WERI-Rb-1 (cell line): ENCODE results near the gene OR2C3.
"Not testable (repeated sequence)": the region's sequence is repeated elsewhere in the genome, so short reads cannot be mapped to it uniquely, and the experiment has no call there.

Experiments
- DNase-seq: peaks from one replicate; pipeline ENCODE4 v3.0.0-alpha.2; 2020
- H3K27ac ChIP-seq: fragments of 250-450 bp; sonication (Bioruptor Pico); 2 replicates; pipeline ENCODE4 v1.5.1; 2020; ENCODE audit warnings: mild to moderate bottlenecking, moderate library complexity
- H3K27me3 ChIP-seq: fragments of 250-450 bp; sonication (Bioruptor Pico); 2 replicates; pipeline ENCODE4 v1.5.1; 2021; ENCODE audit warnings: mild to moderate bottlenecking, low read depth, moderate library complexity; ENCODE audit not compliant: insufficient read depth, severe bottlenecking
- H3K36me3 ChIP-seq: fragments of 250-450 bp; sonication (Bioruptor Pico); 2 replicates; pipeline ENCODE4 v1.5.1; 2020; ENCODE audit warnings: mild to moderate bottlenecking, moderate library complexity
- H3K4me3 ChIP-seq: 2 replicates; pipeline ENCODE4 v1.5.1; 2011; ENCODE audit warnings: low read depth, mild to moderate bottlenecking, control low read depth, low read length
- H3K9me3 ChIP-seq: fragments of 250-450 bp; sonication (Bioruptor Pico); 2 replicates; pipeline ENCODE4 v1.5.1; 2021; ENCODE audit warnings: mild to moderate bottlenecking, moderate library complexity; ENCODE audit not compliant: severe bottlenecking
- CTCF ChIP-seq: IDR thresholded peaks from 2 replicates; pipeline ENCODE4 v1.5.1; 2011; ENCODE audit warnings: low read depth, mild to moderate bottlenecking, control low read depth, inconsistent platforms, low read length

OR2C3 gene

DNA sequence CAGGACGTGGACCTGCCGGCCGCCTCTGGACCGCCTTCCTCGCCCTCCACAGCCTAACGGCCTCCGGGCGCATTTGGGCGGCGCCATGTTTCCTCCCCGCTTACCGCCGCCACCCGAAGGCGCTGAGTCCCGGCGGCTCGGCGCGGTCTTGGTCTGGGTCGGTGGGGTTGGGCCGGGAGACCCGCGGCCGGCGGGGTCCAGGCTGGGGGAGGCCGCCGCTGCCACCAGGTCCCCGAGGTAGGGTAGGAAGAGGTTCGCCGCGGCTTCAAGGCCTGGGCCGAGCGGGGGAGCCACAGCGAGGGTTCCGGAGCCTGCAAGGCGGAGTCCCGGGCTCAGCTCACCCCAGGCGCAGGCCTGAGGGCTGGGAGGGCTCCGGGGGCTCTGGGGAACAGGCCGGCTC, 5.5 kb downstream of the OR2C3 start:
- H3K27ac ChIP-seq = no peak overlapping the region
- H3K9me3 ChIP-seq = peaks cover 2% of the 10 kb centered on the region
- DNase-seq = no peak
- TF ChIP-seq CTCF = no peak
- H3K27me3 ChIP-seq = peaks cover 43% of the 10 kb centered on the region
- H3K4me3 ChIP-seq = no peak overlapping the region
- no peaks in the 10 kb centered on the region for H3K36me3 ChIP-seq

DNA sequence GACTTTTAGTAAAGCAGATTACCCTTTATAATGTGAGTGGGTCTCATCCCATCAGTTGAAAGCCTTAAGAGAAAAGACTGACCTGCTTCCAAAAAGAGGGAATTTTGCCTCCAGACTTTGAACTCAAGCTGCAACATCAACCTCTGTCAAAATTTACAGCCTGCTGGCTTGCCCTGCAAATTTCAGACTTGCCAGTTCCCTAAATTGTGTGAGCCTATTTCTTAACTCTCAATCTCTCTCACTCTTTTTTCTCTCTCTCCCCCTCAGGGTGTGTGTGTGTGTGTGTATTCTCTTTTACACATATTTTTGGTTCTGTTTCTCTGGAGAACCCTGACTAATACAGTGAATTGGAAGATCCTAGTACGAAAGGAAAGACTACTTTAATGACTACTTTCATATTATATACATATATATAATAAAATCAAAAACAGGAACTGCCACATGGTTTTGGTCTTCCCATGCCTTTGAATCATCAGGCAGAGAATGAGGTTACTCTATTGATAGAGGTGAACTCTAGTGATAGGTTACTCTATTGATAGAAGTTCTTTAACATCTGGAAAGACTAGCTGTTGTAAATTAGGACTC, 6.4 kb downstream of the OR2C3 start:
- Histone ChIP-seq H3K4me3 (no peak overlapping the region), H3K36me3 (no peaks in the 10 kb centered on the region), H3K27me3 (peaks cover 46% of the 10 kb centered on the region), H3K9me3 (peaks cover 2% of the 10 kb centered on the region), H3K27ac (no peak overlapping the region)
- TF ChIP-seq CTCF = no peak
- DNase-seq = no peak

GRCh38 chr1:247528812-247529474, 7.3 kb downstream of the OR2C3 start:
- Histone ChIP-seq H3K9me3 (peaks cover 2% of the 10 kb centered on the region), H3K36me3 (no peaks in the 10 kb centered on the region), H3K27ac (no peak overlapping the region), H3K4me3 (no peak overlapping the region), H3K27me3 (peaks cover 54% of the 10 kb centered on the region)
- no peak for TF ChIP-seq CTCF
- DNase-seq = no peak

DNA sequence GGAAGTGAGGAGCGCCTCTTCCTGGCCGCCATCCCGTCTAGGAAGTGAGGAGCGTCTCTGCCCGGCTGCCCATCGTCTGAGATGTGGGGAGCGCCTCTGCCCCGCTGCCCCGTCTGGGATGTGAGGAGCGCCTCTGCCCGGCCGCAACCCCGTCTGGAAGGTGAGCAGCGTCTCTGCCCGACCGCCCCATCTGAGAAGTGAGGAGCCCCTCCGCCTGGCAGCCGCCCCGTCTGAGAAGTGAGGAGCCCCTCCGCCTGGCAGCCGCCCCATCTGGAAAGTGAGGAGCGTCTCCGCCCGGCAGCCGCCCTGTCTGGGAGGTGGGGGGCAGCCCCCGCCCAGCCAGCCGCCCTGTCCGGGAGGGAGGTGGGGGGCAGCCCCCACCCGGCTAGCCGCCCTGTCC, 14.4 kb downstream of the OR2C3 start:
- DNase-seq, H3K4me3 ChIP-seq, H3K27ac ChIP-seq, H3K36me3 ChIP-seq: not testable (repeated sequence)
- Histone ChIP-seq H3K27me3 (peaks cover 63% of the 10 kb centered on the region), H3K9me3 (peaks cover 12% of the 10 kb centered on the region)

GRCh38 chr1:247518613-247518891, 17.7 kb downstream of the OR2C3 start:
- H3K36me3 ChIP-seq = no peaks in the 10 kb centered on the region
- DNase-seq = no peak
- H3K27me3 ChIP-seq = peaks cover 52% of the 10 kb centered on the region
- peaks cover 12% of the 10 kb centered on the region for H3K9me3 ChIP-seq
- no peak for TF ChIP-seq CTCF
- no peak overlapping the region for H3K4me3 ChIP-seq
- no peak overlapping the region for H3K27ac ChIP-seq

DNA sequence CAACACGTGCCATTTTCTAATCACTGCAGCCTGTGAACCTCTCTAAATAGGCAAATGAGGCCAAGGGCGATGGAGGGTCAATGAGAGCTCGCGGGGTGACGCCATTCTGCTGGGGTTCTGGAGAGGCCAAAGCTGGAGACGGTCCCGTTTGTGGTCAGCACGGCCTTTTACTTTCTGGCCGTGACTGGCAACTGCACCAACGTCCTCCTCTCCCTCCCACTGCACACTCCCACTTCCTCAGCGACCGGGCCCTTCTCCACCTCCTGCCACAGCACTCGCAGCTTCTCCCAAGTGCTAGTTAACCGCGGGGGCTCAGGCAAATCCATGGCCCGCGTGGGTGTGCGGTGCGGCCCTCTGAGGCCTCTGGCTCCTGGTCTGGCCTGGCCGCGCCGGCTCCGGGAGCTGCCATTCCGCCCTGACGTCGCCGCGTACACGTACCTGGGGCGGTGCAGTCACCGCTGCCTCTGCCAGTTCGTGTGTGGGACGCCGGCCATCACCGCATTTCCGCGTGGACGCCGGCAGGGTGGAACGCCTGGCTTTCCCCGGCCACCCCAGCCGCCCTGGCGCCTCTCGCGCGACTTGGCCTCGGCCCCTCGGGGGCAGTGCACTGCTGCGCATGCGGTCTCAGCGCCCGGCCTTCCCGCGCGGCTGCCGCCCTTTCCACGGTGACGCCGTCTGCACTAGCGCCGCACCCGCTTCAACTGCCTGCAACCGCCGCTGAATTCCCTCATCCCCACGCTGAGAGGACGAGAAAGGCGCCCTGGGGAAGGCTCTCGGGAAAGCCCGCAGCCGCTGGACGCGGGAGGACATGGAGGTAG, 18.2 kb downstream of the OR2C3 start:
- DNase-seq = no peak
- Histone ChIP-seq H3K27me3 (peaks cover 52% of the 10 kb centered on the region), H3K9me3 (peaks cover 10% of the 10 kb centered on the region), H3K4me3 (no peak overlapping the region), H3K27ac (no peak overlapping the region), H3K36me3 (no peaks in the 10 kb centered on the region)
- no peak for TF ChIP-seq CTCF
